Amygdala (tissue), 56 donors: ENCODE data around the gene STPG1.

Experiments used
- DNase-seq, 56 donors: peaks; one replicate each; lab custom pipeline; 2025; lab: John Stamatoyannopoulos, UW

STPG1 gene

DNA sequence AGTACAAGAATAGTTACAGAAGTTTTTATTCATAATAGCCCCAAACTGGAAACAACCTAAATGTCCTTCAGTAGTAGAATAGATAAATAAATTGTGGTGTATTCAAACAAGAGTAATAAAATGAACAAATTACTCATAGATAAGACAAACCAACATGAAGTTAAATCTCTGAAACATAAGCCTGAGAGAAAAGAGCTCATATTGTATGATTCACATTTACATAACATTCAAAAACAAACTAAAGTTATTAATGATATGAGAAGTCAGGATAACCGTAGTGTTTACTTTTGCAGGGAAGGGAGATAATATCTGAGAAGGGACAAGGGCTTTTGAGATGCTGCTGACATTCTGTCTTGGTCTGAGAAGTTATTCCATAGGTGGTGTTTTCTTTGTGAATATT is 13.5 kb downstream of the STPG1 start:
- no peak for DNase-seq

- DNase-seq = no peak
These were observed 19.7 kb downstream of the STPG1 start for GRCh38 chr1:24393892-24394291.

GRCh38 chr1:24392982-24393650 is 20.5 kb downstream of the STPG1 start:
- DNase-seq = no peak

DNA sequence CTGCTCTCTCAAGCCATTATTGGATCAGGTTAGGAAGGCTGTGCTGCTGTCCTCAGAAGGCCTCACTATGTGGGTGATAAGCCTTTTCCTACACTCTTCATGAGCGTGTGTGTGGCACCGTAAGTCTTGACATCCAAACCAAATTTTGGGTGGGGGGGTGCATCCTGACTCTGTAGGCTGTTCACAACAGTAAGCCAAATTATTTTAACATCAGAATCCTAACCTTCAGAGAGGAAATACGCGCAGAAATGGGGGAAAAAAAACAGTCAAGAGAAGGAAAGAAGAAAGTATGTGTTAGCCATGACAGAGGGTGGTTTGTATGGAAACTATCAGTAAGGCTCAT is 21.0 kb downstream of the STPG1 start:
- DNase-seq = no peak

- peak in 39 of 56 donors; percentile 2 to 67 (median 40) for DNase-seq
These were observed 21.5 kb downstream of the STPG1 start for GRCh38 chr1:24391882-24392603.

DNA sequence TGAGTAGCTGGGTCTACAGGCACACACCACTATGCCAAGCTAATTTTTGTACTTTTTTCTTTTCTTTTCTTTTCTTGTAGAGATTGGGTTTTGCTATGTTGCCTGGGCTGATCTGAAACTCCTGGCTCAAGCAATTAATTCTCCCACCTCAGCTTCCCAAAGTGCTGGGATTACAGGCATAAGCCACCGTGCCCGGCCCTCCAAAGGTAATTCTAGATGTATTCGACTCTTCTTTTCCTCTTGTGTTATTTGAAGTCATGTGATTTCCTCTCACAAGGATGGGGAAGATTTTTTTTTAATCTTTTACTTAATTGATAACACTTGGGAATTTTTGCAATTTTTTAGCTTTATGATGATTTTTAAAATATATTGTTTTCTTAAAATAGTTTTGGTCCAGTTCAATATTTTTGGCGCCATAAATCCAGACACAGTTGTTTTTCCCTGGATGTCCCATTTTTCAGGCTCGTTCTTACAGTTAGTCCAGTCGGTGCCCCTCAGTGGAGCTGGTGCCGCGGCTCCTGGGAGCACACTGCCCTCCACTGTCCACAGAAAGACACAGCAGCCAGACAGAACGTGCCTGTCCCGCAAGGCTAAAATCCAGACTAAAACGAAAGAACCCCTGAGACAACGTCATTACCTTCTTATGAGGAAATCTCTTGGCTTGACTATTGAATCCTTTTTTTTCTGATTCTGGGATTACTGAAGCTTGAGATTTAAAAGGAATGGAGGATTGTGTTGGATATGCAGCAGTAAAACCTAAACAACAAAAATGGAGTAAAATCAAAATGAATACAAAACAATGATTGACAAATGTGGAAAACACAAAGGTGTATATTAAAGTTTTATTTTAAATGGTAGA is 22.4 kb downstream of the STPG1 start:
- DNase-seq = peak in 50 of 56 donors; percentile 8 to 82 (median 50)

DNA sequence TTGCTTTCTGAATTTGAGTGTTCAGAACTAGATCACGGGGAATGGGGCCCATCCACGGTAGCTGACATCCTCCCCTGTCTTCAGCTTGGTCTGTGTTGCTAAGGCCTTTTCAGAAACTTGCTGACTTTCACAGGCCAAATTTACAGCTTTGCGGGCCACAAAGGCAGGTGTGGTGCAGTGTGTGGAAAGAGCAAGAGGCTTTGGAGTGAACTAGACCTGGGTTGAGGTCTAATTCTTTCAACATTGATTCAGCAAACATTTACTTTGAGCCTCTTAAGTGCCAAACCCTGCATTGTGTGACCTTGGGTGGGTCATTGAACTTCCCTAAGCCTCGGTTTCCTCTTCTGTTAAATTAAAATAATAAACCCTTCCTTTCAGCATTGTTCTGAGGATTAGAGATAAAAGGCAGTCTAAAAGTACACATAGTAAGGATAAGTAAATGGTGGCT is 24.3 kb downstream of the STPG1 start:
- DNase-seq = no peak

DNA sequence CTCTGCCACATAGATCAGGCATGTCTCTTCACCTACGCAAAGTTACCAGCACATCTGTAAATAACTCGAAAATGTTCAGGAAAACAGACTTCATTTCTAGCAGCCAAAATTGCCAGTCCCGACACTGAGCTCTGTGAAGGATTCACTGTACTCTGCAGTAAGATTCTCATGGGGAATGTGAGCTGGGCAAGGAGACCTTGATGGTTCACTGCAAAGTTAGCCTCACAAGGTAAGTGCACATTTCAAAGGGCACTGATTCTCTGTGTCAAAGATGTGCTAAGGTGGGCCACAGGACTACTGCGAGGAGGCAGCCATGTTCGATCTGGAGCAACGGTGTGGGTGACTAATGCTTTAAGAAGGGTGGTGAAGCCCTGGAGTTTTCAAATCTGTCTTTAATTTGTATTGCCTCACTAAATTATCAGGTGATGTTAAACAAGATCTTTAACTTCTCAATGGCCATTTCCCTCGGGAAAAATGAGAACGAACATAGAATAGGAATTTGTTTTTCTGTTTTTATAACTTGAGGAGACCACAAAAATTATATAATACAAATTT is 25.2 kb downstream of the STPG1 start:
- DNase-seq = no peak

DNA sequence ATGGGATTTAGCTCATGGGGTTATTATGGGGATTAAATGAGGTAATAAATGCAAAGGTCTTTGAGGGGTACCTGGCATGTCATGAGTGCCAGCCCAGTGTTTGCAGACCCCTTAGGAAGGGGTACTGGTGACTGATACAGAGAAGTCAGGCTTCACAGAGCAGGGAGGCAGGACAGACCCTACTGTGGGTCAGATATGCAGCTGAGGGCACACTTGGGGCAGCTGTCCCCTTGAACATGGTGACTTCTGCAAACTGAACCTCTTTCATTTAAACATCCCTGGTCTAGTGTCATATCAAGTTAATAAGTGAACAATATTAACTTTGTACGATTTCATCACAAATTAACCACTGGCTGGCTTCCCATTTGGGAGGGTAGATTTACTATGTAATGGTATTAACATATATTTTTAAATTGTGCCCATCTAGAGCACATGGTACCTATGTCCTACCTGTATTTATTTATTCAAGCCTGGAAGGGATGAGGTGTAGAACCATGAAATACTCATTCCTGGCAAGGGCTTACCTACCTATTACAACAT is 25.9 kb downstream of the STPG1 start:
- DNase-seq = no peak

- no peak for DNase-seq
These were observed 26.7 kb downstream of the STPG1 start for GRCh38 chr1:24386931-24387330.

DNA sequence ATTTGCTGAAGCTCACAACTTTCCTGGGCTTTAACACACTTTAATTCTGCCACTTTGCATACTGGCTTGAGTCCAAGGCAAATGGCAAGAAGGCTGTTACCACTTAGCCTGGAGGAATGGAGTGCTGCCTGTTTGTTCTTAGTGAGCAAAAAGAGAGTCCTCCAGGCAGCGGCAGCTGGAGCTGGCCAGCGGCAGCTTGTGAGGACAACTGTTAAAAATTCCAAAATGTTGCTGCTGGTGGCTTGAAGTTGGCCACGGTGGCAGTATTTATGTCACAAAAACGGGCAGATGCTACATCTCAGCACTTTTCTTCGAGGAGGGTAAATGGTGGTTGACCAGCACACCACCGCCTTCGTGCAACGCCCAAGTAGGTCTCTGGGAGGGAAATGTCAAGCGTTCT is 27.3 kb downstream of the STPG1 start:
- no peak for DNase-seq

- no peak for DNase-seq
These were observed 28.2 kb downstream of the STPG1 start for GRCh38 chr1:24385160-24385940.

GRCh38 chr1:24384251-24385090 is 29.1 kb downstream of the STPG1 start:
- DNase-seq = no peak

- DNase-seq = no peak
These were observed 30.1 kb downstream of the STPG1 start for GRCh38 chr1:24383381-24383940.

- DNase-seq = no peak
These were observed 31.4 kb downstream of the STPG1 start for GRCh38 chr1:24382165-24382577.

DNA sequence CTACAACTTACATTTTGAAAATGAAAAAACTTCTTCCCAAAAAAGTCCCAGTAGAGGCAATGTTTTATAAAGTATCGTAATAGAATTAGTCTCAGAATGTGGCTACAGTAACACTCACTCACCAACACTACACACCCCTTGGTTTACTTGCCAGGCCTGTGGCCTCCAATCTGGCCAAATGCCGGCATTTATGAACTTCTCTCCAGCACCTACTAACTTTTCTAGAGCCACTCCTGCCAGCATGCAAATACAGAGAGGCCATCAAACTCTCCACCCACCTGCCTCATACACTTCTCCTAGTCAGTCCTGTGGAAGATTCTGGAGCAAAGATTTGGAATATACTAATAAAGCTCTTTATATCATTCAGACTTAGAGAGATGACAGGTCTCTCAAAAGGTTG is 32.3 kb downstream of the STPG1 start:
- DNase-seq = no peak

GRCh38 chr1:24380508-24380907 is 33.1 kb downstream of the STPG1 start:
- DNase-seq = no peak

- no peak for DNase-seq
These were observed 33.8 kb downstream of the STPG1 start for GRCh38 chr1:24379733-24380315.
